Tibial nerve (tissue), 4 donors: Measurements from ENCODE around the gene CLSTN1.

Source experiments
- CTCF ChIP-seq, 5 experiments: fragments of 200-600 bp in 3 of 5; fragments of 450-650 bp in 2 of 5; sonication (generic) in 3 of 5; IDR thresholded peaks; one replicate each; pipeline ENCODE4 v1.5.1; 2016 to 2019; ENCODE audit warnings: antibody characterized with exemption in 5 of 5, mild to moderate bottlenecking in 3 of 5, moderate library complexity in 2 of 5
- EP300 ChIP-seq, 2 donors: sonication (generic); formaldehyde crosslinking; IDR thresholded peaks; one replicate each; pipeline ENCODE4 v1.6.1; 2017; ENCODE audit warnings: antibody characterized with exemption in 2 of 2, mild to moderate bottlenecking in 1 of 2
- POLR2A ChIP-seq, 2 donors: fragments of 450-650 bp; IDR thresholded peaks; one replicate each; pipeline ENCODE4 v1.6.1; 2017; ENCODE audit warnings: antibody characterized with exemption in 2 of 2, mild to moderate bottlenecking in 2 of 2, moderate library complexity in 2 of 2

GRCh38 chr1:9793291-9793690 is 30.5 kb downstream of the CLSTN1 start:
- TF ChIP-seq CTCF (IDR thresholded peaks at IDR 0.05) (no peak), POLR2A (IDR thresholded peaks at IDR 0.05) (no peak), EP300 (IDR thresholded peaks at IDR 0.05) (no peak)
